ENCODE measurements around the gene COMMD3. TPM values are rescaled to one million over a fixed set of nuclear protein-coding genes. Genes with fewer than 3 reads are reported as not detected.

Gene COMMD3
- total and polyA plus RNA-seq, 2 donors (not counting 3 experiments of a cell fraction or from before 2014, with no cell fraction given), result 22.5 to 48.9 TPM

Small RNA genes within 50 kb of the gene (small RNA-seq; reads per million reads assigned to genes)
- not detected for gene AL158211.3 (ENCODE audit: insufficient read depth, insufficient read length, low read depth, low replicate concordance)

Other genes starting within 250 kb of the COMMD3 start
- gene EBLN1, start 98.4 kb upstream of the COMMD3 start, total RNA-seq, result not detected in 2 replicates
- not detected in 2 replicates for gene EBLN1, start 98.4 kb upstream of the COMMD3 start, polyA plus RNA-seq
- gene BMI1, start 4.7 kb downstream of the COMMD3 start, total RNA-seq, result 21.0 and 25.1 TPM in 2 replicates
- 12.0 and 13.0 TPM in 2 replicates for gene BMI1, start 4.7 kb downstream of the COMMD3 start, polyA plus RNA-seq
- not detected in 2 replicates for gene SPAG6, start 29.1 kb downstream of the COMMD3 start, total RNA-seq
- gene SPAG6, start 29.1 kb downstream of the COMMD3 start, polyA plus RNA-seq, result not detected in 2 replicates

All from endothelial cell of umbilical vein (primary cell).